ENCODE results near the gene LRRTM4.
"Not testable (repeated sequence)": the region's sequence is repeated elsewhere in the genome, so short reads cannot be mapped to it uniquely, and the experiment has no call there.

Gene LRRTM4

DNA sequence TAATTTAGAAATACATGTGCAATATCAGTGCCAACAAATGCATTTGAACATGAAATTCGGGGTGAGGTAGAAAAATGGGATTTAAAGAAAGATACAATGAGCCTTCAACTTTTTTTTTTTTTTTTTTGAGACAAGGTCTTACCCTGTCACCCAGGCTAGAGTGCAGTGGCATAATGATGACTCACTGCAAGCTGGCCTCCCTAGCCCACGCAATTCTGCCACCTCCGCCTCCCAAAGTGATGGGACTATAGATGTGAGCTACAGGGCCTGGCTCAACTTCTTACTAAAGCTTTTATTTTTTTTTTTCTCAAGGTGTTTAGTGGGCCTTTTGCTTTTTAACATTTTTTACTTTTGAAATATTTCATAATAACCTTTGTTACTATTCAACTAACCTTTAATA, 365.6 kb downstream of the LRRTM4 start:
- no peak overlapping the region for H3K27ac ChIP-seq (ENCODE audit: insufficient read depth in 1 of 2, low read depth in 1 of 2, low read length in 2 of 2, poor library complexity in 1 of 2, severe bottlenecking in 2 of 2)
- ChIA-PET CTCF (no interaction called here), POLR2A (no interaction called here)
- no peaks in the 10 kb centered on the region for H3K36me3 ChIP-seq (ENCODE audit: control insufficient read depth in 4 of 4, insufficient read depth in 4 of 4, low read length in 3 of 4)
- 60% methylated on average over 1 of the region's 3 CpGs for WGBS (ENCODE audit: insufficient coverage)
- DNase-seq = no peak
- H3K4me3 ChIP-seq (ENCODE audit: control insufficient read depth in 1 of 7, extremely low read depth in 1 of 7, insufficient read depth in 4 of 7, low read depth in 2 of 7, low read length in 6 of 7) = no peak overlapping the region
- no peaks in the 10 kb centered on the region for H3K4me1 ChIP-seq (ENCODE audit: control extremely low read depth in 1 of 4, control insufficient read depth in 4 of 4, insufficient read depth in 4 of 4, low read length in 3 of 4)
- H3K9me3 ChIP-seq (ENCODE audit: control extremely low read depth in 1 of 5, control insufficient read depth in 4 of 5, insufficient read depth in 2 of 5, low read depth in 1 of 5, low read length in 4 of 5) = peaks cover 0 to 3% (median 0%) of the 10 kb centered on the region in 5 experiments
- H3K27me3 ChIP-seq (replicated peaks in 2 of 5; ENCODE audit: control insufficient read depth in 4 of 5, insufficient read depth in 5 of 5, low read length in 4 of 5) = no peaks in the 10 kb centered on the region

DNA sequence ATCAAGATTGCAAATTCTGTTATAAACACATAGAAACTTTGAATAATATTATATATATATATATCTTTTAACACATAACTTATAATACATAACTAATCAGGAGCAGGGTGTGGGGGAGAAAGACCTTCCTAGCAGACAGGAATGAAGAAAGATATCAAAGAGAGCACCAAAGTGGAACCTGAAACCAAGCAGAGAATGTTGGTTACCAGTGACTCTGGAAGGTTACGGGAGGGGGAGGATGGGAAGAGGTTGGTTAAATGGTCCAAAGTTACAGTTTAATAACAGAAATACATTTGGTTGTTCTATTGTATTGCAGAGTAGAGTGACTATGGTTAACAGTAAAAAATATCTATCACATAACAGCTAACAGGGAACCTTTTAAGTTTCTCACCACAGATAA, 366.7 kb downstream of the LRRTM4 start:
- H3K36me3 ChIP-seq (ENCODE audit: control insufficient read depth in 4 of 4, insufficient read depth in 4 of 4, low read length in 3 of 4) = no peaks in the 10 kb centered on the region
- no peak for DNase-seq
- no peak overlapping the region for H3K27ac ChIP-seq (ENCODE audit: insufficient read depth in 1 of 2, low read depth in 1 of 2, low read length in 2 of 2, poor library complexity in 1 of 2, severe bottlenecking in 2 of 2)
- WGBS (ENCODE audit: insufficient coverage) = no CpG with 5 or more reads among the region's 1 CpG
- H3K4me1 ChIP-seq (ENCODE audit: control extremely low read depth in 1 of 4, control insufficient read depth in 4 of 4, insufficient read depth in 4 of 4, low read length in 3 of 4) = no peaks in the 10 kb centered on the region
- no peak overlapping the region for H3K4me3 ChIP-seq (ENCODE audit: control insufficient read depth in 1 of 7, extremely low read depth in 1 of 7, insufficient read depth in 4 of 7, low read depth in 2 of 7, low read length in 6 of 7)
- no peaks in the 10 kb centered on the region for H3K9me3 ChIP-seq (ENCODE audit: control extremely low read depth in 1 of 5, control insufficient read depth in 4 of 5, insufficient read depth in 2 of 5, low read depth in 1 of 5, low read length in 4 of 5)
- ChIA-PET CTCF (no interaction called here), POLR2A (no interaction called here)
- no peaks in the 10 kb centered on the region for H3K27me3 ChIP-seq (replicated peaks in 2 of 5; ENCODE audit: control insufficient read depth in 4 of 5, insufficient read depth in 5 of 5, low read length in 4 of 5)

DNA sequence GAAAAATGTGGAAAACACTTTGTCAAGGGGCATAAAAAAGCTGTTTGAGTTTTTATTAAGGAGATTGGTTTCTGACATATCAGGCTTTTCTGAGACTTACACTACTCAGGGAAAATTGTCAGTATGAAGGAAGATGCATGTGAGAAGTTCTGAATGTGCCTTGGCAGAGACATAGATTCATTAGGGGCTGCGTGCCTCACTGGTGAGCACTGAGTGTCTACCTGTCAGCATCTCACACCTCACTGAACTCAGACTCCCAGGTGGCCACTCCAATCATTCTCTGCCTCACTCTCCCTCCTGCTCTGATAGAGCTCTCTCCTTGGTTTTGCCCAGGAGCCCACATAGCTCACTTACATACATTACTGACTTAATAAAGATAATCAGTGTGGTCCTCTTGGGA, 372.6 kb downstream of the LRRTM4 start:
- no peaks in the 10 kb centered on the region for H3K4me1 ChIP-seq (ENCODE audit: control extremely low read depth in 1 of 4, control insufficient read depth in 4 of 4, insufficient read depth in 4 of 4, low read length in 3 of 4)

DNA sequence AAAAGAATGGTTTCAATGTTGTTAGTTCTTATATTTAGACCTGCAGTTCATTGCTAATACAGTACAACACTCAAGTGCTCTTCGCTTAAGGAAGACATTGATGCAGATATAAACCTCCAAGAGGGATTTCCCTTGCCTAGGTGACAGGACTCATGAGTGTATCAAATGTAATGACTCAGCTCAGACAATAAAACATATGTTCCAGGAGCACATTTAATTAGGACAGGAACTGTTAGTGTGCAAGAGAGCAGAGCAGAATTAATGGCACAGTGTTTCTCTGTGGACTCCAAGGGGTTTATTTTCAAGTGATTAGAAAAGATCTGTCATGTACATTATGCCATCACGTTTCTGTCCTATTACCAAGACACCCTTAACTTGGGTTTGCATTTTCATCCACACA, 375.0 kb downstream of the LRRTM4 start:
- no peak for DNase-seq
- Histone ChIP-seq H3K4me3 (ENCODE audit: control insufficient read depth in 1 of 7, extremely low read depth in 1 of 7, insufficient read depth in 4 of 7, low read depth in 2 of 7, low read length in 6 of 7) (no peak overlapping the region), H3K27me3 (replicated peaks in 2 of 5; ENCODE audit: control insufficient read depth in 4 of 5, insufficient read depth in 5 of 5, low read length in 4 of 5) (no peaks in the 10 kb centered on the region), H3K9me3 (ENCODE audit: control extremely low read depth in 1 of 5, control insufficient read depth in 4 of 5, insufficient read depth in 2 of 5, low read depth in 1 of 5, low read length in 4 of 5) (peaks cover 0 to 3% (median 0%) of the 10 kb centered on the region in 5 experiments), H3K4me1 (ENCODE audit: control extremely low read depth in 1 of 4, control insufficient read depth in 4 of 4, insufficient read depth in 4 of 4, low read length in 3 of 4) (no peaks in the 10 kb centered on the region), H3K36me3 (ENCODE audit: control insufficient read depth in 4 of 4, insufficient read depth in 4 of 4, low read length in 3 of 4) (no peaks in the 10 kb centered on the region), H3K27ac (ENCODE audit: insufficient read depth in 1 of 2, low read depth in 1 of 2, low read length in 2 of 2, poor library complexity in 1 of 2, severe bottlenecking in 2 of 2) (no peak overlapping the region)
- ChIA-PET CTCF (no interaction called here), POLR2A (no interaction called here)
- 83% methylated on average over 2 of the region's 2 CpGs for WGBS (ENCODE audit: insufficient coverage)

More for the DNA sequence above, 372.6 kb downstream of the LRRTM4 start:
- H3K27ac ChIP-seq (ENCODE audit: insufficient read depth in 1 of 2, low read depth in 1 of 2, low read length in 2 of 2, poor library complexity in 1 of 2, severe bottlenecking in 2 of 2) = no peak overlapping the region
- H3K9me3 ChIP-seq (ENCODE audit: control extremely low read depth in 1 of 5, control insufficient read depth in 4 of 5, insufficient read depth in 2 of 5, low read depth in 1 of 5, low read length in 4 of 5) = peaks cover 0 to 3% (median 0%) of the 10 kb centered on the region in 5 experiments
- H3K27me3 ChIP-seq (replicated peaks in 2 of 5; ENCODE audit: control insufficient read depth in 4 of 5, insufficient read depth in 5 of 5, low read length in 4 of 5) = no peaks in the 10 kb centered on the region
- no peak for DNase-seq
- H3K36me3 ChIP-seq (ENCODE audit: control insufficient read depth in 4 of 4, insufficient read depth in 4 of 4, low read length in 3 of 4) = no peaks in the 10 kb centered on the region
- H3K4me3 ChIP-seq (ENCODE audit: control insufficient read depth in 1 of 7, extremely low read depth in 1 of 7, insufficient read depth in 4 of 7, low read depth in 2 of 7, low read length in 6 of 7) = no peak overlapping the region
- CTCF ChIA-PET = no interaction called here
- POLR2A ChIA-PET = no interaction called here
- 86% methylated on average over 1 of the region's 1 CpG for WGBS (ENCODE audit: insufficient coverage)

DNA sequence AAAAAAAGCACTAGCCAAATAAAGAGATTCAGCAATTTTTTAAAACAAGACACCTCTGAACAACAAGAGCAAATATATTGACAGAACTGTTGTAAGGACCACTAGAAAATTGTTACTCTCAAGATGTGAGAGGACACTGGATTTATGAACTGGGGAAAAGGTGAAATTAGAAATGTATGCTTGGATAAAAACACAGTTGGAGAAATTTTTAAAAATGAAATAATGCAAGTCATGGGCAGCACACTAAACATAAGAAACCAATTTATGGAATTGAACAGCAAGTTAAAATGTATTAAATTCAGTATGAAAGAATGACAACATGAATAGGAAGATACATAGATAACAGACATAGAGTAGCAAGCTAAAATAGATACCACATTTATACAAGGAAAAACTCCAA, 377.4 kb downstream of the LRRTM4 start:
- Histone ChIP-seq H3K27ac (ENCODE audit: insufficient read depth in 1 of 2, low read depth in 1 of 2, low read length in 2 of 2, poor library complexity in 1 of 2, severe bottlenecking in 2 of 2) (no peak overlapping the region), H3K36me3 (ENCODE audit: control insufficient read depth in 4 of 4, insufficient read depth in 4 of 4, low read length in 3 of 4) (no peaks in the 10 kb centered on the region), H3K4me3 (ENCODE audit: control insufficient read depth in 1 of 7, extremely low read depth in 1 of 7, insufficient read depth in 4 of 7, low read depth in 2 of 7, low read length in 6 of 7) (no peak overlapping the region), H3K4me1 (ENCODE audit: control extremely low read depth in 1 of 4, control insufficient read depth in 4 of 4, insufficient read depth in 4 of 4, low read length in 3 of 4) (no peaks in the 10 kb centered on the region), H3K9me3 (ENCODE audit: control extremely low read depth in 1 of 5, control insufficient read depth in 4 of 5, insufficient read depth in 2 of 5, low read depth in 1 of 5, low read length in 4 of 5) (peaks cover 0 to 3% (median 0%) of the 10 kb centered on the region in 5 experiments), H3K27me3 (replicated peaks in 2 of 5; ENCODE audit: control insufficient read depth in 4 of 5, insufficient read depth in 5 of 5, low read length in 4 of 5) (no peaks in the 10 kb centered on the region)
- CTCF ChIA-PET = interaction anchor here (0.6 kb wide), 1 partner anchor 305 kb away, joined by 3 read pairs; no protein-coding TSS in a partner anchor
- DNase-seq = no peak
- POLR2A ChIA-PET = no interaction called here

DNA sequence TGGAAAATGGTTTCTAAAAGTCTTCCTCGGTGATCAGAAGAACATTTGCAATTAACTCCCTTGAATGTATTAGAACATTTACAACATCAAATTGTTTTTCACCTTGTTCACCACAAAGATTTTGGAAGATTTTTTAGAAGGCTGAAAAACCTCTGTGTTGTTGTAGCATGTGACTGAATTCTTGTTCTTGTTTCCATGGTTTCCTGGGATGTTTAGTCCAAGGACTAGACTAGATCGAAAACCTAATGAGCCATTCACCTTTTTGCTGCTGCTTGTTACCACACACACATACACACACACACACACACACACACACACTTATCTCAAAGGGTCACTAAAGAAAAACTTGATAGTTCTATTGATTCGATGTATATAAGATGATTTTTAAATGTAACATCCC, 380.0 kb downstream of the LRRTM4 start:
- POLR2A ChIA-PET = no interaction called here
- Histone ChIP-seq H3K27ac (ENCODE audit: insufficient read depth in 1 of 2, low read depth in 1 of 2, low read length in 2 of 2, poor library complexity in 1 of 2, severe bottlenecking in 2 of 2) (no peak overlapping the region), H3K4me1 (ENCODE audit: control extremely low read depth in 1 of 4, control insufficient read depth in 4 of 4, insufficient read depth in 4 of 4, low read length in 3 of 4) (no peaks in the 10 kb centered on the region), H3K27me3 (replicated peaks in 2 of 5; ENCODE audit: control insufficient read depth in 4 of 5, insufficient read depth in 5 of 5, low read length in 4 of 5) (no peaks in the 10 kb centered on the region), H3K4me3 (ENCODE audit: control insufficient read depth in 1 of 7, extremely low read depth in 1 of 7, insufficient read depth in 4 of 7, low read depth in 2 of 7, low read length in 6 of 7) (no peak overlapping the region), H3K36me3 (ENCODE audit: control insufficient read depth in 4 of 4, insufficient read depth in 4 of 4, low read length in 3 of 4) (no peaks in the 10 kb centered on the region), H3K9me3 (ENCODE audit: control extremely low read depth in 1 of 5, control insufficient read depth in 4 of 5, insufficient read depth in 2 of 5, low read depth in 1 of 5, low read length in 4 of 5) (no peaks in the 10 kb centered on the region)
- CTCF ChIA-PET = no interaction called here
- no CpG with 5 or more reads among the region's 3 CpGs for WGBS (ENCODE audit: insufficient coverage)
- DNase-seq = no peak

DNA sequence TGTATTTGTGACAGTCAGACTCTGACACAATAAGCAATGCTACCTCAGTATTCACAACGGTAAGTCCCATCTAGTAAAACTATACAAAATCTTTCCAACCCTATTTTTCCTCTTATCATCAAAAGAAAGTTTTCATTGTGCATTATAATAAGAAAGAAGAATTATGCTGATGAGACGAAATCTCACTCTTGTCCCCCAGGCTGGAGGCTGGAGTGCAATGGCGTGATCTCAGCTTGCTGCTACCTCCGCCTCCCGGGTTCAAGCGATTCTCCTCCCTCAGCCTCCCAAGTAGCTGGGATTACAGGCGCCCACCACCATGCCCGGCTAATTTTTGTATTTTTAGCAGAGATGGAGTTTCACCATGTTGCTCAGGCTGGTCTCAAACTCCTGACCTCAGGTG, 393.7 kb downstream of the LRRTM4 start:
- H3K9me3 ChIP-seq (ENCODE audit: control extremely low read depth in 1 of 5, control insufficient read depth in 4 of 5, insufficient read depth in 2 of 5, low read depth in 1 of 5, low read length in 4 of 5); POLR2A ChIA-PET; H3K27ac ChIP-seq (ENCODE audit: insufficient read depth in 1 of 2, low read depth in 1 of 2, low read length in 2 of 2, poor library complexity in 1 of 2, severe bottlenecking in 2 of 2); CTCF ChIA-PET; H3K4me3 ChIP-seq (ENCODE audit: control insufficient read depth in 1 of 7, extremely low read depth in 1 of 7, insufficient read depth in 4 of 7, low read depth in 2 of 7, low read length in 6 of 7); DNase-seq; H3K4me1 ChIP-seq (ENCODE audit: control extremely low read depth in 1 of 4, control insufficient read depth in 4 of 4, insufficient read depth in 4 of 4, low read length in 3 of 4); H3K27me3 ChIP-seq (replicated peaks in 2 of 5; ENCODE audit: control insufficient read depth in 4 of 5, insufficient read depth in 5 of 5, low read length in 4 of 5); H3K36me3 ChIP-seq (ENCODE audit: control insufficient read depth in 4 of 4, insufficient read depth in 4 of 4, low read length in 3 of 4): not testable (repeated sequence)
- WGBS (ENCODE audit: insufficient coverage) = 98% methylated on average over 5 of the region's 8 CpGs

DNA sequence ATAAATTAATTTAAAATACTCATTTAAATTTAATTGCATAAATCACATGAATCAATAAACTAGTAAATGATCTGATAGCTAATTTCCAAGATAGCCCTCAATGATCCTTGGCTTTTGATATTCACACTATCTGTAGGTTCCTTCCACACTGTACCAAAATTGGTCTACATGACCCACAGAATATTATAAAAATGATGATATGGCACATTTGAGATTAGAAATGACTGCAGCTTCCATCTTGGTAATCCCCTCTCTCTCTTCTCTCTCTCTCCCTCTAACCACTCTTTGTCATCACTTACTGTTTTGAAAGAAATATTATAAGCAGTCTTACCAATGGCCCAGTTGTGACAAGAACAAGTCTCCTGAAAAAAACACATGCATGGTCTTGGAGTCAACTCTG, 394.8 kb downstream of the LRRTM4 start:
- Histone ChIP-seq H3K9me3 (ENCODE audit: control extremely low read depth in 1 of 5, control insufficient read depth in 4 of 5, insufficient read depth in 2 of 5, low read depth in 1 of 5, low read length in 4 of 5) (no peaks in the 10 kb centered on the region), H3K27me3 (replicated peaks in 2 of 5; ENCODE audit: control insufficient read depth in 4 of 5, insufficient read depth in 5 of 5, low read length in 4 of 5) (no peaks in the 10 kb centered on the region), H3K36me3 (ENCODE audit: control insufficient read depth in 4 of 4, insufficient read depth in 4 of 4, low read length in 3 of 4) (no peaks in the 10 kb centered on the region), H3K4me1 (ENCODE audit: control extremely low read depth in 1 of 4, control insufficient read depth in 4 of 4, insufficient read depth in 4 of 4, low read length in 3 of 4) (no peaks in the 10 kb centered on the region), H3K27ac (ENCODE audit: insufficient read depth in 1 of 2, low read depth in 1 of 2, low read length in 2 of 2, poor library complexity in 1 of 2, severe bottlenecking in 2 of 2) (no peak overlapping the region), H3K4me3 (ENCODE audit: control insufficient read depth in 1 of 7, extremely low read depth in 1 of 7, insufficient read depth in 4 of 7, low read depth in 2 of 7, low read length in 6 of 7) (no peak overlapping the region)
- DNase-seq = no peak
- CTCF ChIA-PET = no interaction called here
- POLR2A ChIA-PET = no interaction called here
